Memory B cell (primary cell): ENCODE data around the gene SPINT2.
"Not testable (repeated sequence)": the region's sequence is repeated elsewhere in the genome, so short reads cannot be mapped to it uniquely, and the experiment has no call there.

ENCODE experiments used
- ATAC-seq: fragments of 150-1000 bp; cut with Tn5 transposase; 2 replicates; pipeline ENCODE4 v1.10.0; 2021; ENCODE audit warnings: low read depth, mild to moderate bottlenecking, moderate library complexity
- DNase-seq, 2 donors: peaks; one replicate each; pipeline ENCODE4 v3.0.0; 2022; ENCODE audit warnings: low spot score in 2 of 2
- H3K27ac Mint-ChIP-seq: one replicate; pipeline ENCODE4 v1.8.0; 2022; ENCODE audit warnings: mild to moderate bottlenecking, moderate library complexity, mixed read lengths
- H3K27me3 Mint-ChIP-seq: one replicate; pipeline ENCODE4 v1.8.0; 2022; ENCODE audit warnings: mixed read lengths
- H3K36me3 Mint-ChIP-seq: one replicate; pipeline ENCODE4 v1.8.0; 2022; ENCODE audit warnings: mild to moderate bottlenecking, mixed read lengths
- H3K4me1 Mint-ChIP-seq: one replicate; pipeline ENCODE4 v1.8.0; 2022; ENCODE audit warnings: mixed read lengths
- H3K4me3 Mint-ChIP-seq: one replicate; pipeline ENCODE4 v1.8.0; 2022; ENCODE audit warnings: mild to moderate bottlenecking, moderate library complexity, mixed read lengths
- H3K9me3 Mint-ChIP-seq: one replicate; pipeline ENCODE4 v1.8.0; 2022; ENCODE audit warnings: mixed read lengths

Gene SPINT2

GRCh38 chr19:38250821-38251563 lies 13.4 kb upstream of the SPINT2 start:
- peak overlapping the region; percentile 78 for H3K4me3 Mint-ChIP-seq
- ATAC-seq (no peak), DNase-seq (no peak)
- peaks cover 40% of the 10 kb centered on the region for H3K4me1 Mint-ChIP-seq
- peaks cover 6% of the 10 kb centered on the region for H3K27me3 Mint-ChIP-seq
- H3K36me3 Mint-ChIP-seq = peaks cover 1% of the 10 kb centered on the region
- H3K27ac Mint-ChIP-seq = peak overlapping the region; percentile 64
- H3K9me3 Mint-ChIP-seq = no peaks in the 10 kb centered on the region

- Mint-ChIP-seq H3K27ac (peak overlapping the region; percentile 64), H3K36me3 (peaks cover 1% of the 10 kb centered on the region), H3K4me3 (peak overlapping the region; percentile 78), H3K4me1 (peaks cover 38% of the 10 kb centered on the region), H3K27me3 (peaks cover 6% of the 10 kb centered on the region), H3K9me3 (no peaks in the 10 kb centered on the region)
- ATAC-seq = no peak
- DNase-seq = no peak
Measured at GRCh38 chr19:38251564-38252051, 12.8 kb upstream of the SPINT2 start.

- no peak for DNase-seq
- H3K27me3 Mint-ChIP-seq = peaks cover 6% of the 10 kb centered on the region
- no peak for ATAC-seq
- H3K4me1 Mint-ChIP-seq = peaks cover 40% of the 10 kb centered on the region
- H3K9me3 Mint-ChIP-seq = no peaks in the 10 kb centered on the region
- peak overlapping the region; percentile 57 for H3K4me3 Mint-ChIP-seq
- H3K27ac Mint-ChIP-seq = no peak overlapping the region
- H3K36me3 Mint-ChIP-seq = peaks cover 1% of the 10 kb centered on the region
Measured at GRCh38 chr19:38252385-38252784, 12.0 kb upstream of the SPINT2 start.

- DNase-seq (no peak), ATAC-seq (peak; percentile 39)
- H3K27ac Mint-ChIP-seq = peak overlapping the region; percentile 55
- peak overlapping the region; percentile 67 for H3K4me3 Mint-ChIP-seq
- peaks cover 8% of the 10 kb centered on the region for H3K27me3 Mint-ChIP-seq
- H3K4me1 Mint-ChIP-seq = peaks cover 40% of the 10 kb centered on the region
- H3K9me3 Mint-ChIP-seq = no peaks in the 10 kb centered on the region
- H3K36me3 Mint-ChIP-seq = peaks cover 1% of the 10 kb centered on the region
Measured at GRCh38 chr19:38252941-38253691, 11.3 kb upstream of the SPINT2 start.

GRCh38 chr19:38253788-38254187 lies 10.6 kb upstream of the SPINT2 start:
- peaks cover 40% of the 10 kb centered on the region for H3K4me1 Mint-ChIP-seq
- peaks cover 9% of the 10 kb centered on the region for H3K27me3 Mint-ChIP-seq
- H3K27ac Mint-ChIP-seq = peak overlapping the region; percentile 55
- no peak for DNase-seq
- peak overlapping the region; percentile 67 for H3K4me3 Mint-ChIP-seq
- peaks cover 1% of the 10 kb centered on the region for H3K36me3 Mint-ChIP-seq
- ATAC-seq = no peak
- no peaks in the 10 kb centered on the region for H3K9me3 Mint-ChIP-seq

- peak overlapping the region; percentile 75 for H3K4me3 Mint-ChIP-seq
- no peaks in the 10 kb centered on the region for H3K9me3 Mint-ChIP-seq
- DNase-seq (peak in 1 of 2 donors; percentile 14), ATAC-seq (peak; percentile 33)
- H3K36me3 Mint-ChIP-seq = peaks cover 1% of the 10 kb centered on the region
- peaks cover 40% of the 10 kb centered on the region for H3K4me1 Mint-ChIP-seq
- peaks cover 10% of the 10 kb centered on the region for H3K27me3 Mint-ChIP-seq
- peak overlapping the region; percentile 72 for H3K27ac Mint-ChIP-seq
Measured at GRCh38 chr19:38255383-38256014, 8.9 kb upstream of the SPINT2 start.

- not testable (repeated sequence) for H3K27ac Mint-ChIP-seq
Measured at GRCh38 chr19:38261942-38262341, 2.4 kb upstream of the SPINT2 start.

GRCh38 chr19:38262585-38263268 lies 1.6 kb upstream of the SPINT2 start:
- Mint-ChIP-seq H3K4me1 (peaks cover 31% of the 10 kb centered on the region), H3K36me3 (no peaks in the 10 kb centered on the region), H3K9me3 (no peaks in the 10 kb centered on the region), H3K27ac (no peak overlapping the region), H3K27me3 (peaks cover 4% of the 10 kb centered on the region), H3K4me3 (no peak overlapping the region)
- ATAC-seq (no peak), DNase-seq (no peak)

More at GRCh38 chr19:38261942-38262341, 2.4 kb upstream of the SPINT2 start:
- not testable (repeated sequence) for H3K9me3 Mint-ChIP-seq, H3K36me3 Mint-ChIP-seq, H3K4me3 Mint-ChIP-seq, ATAC-seq, DNase-seq, H3K27me3 Mint-ChIP-seq
- peaks cover 25% of the 10 kb centered on the region for H3K4me1 Mint-ChIP-seq

- peak; percentile 85 for ATAC-seq
- DNase-seq = peak; percentile 86 to 92
- Mint-ChIP-seq H3K9me3 (no peaks in the 10 kb centered on the region), H3K27ac (peak overlapping the region; percentile 93), H3K27me3 (peaks cover 2% of the 10 kb centered on the region), H3K36me3 (no peaks in the 10 kb centered on the region), H3K4me3 (peak overlapping the region; percentile 82), H3K4me1 (peaks cover 35% of the 10 kb centered on the region)
Measured at GRCh38 chr19:38263689-38264485, 486 bp upstream of the SPINT2 start.

GRCh38 chr19:38265213-38265861 lies 964 bp downstream of the SPINT2 start:
- no peak for DNase-seq

GRCh38 chr19:38265921-38266429 lies 1.6 kb downstream of the SPINT2 start:
- Mint-ChIP-seq H3K4me1 (peaks cover 41% of the 10 kb centered on the region), H3K9me3 (no peaks in the 10 kb centered on the region), H3K27ac (peak overlapping the region; percentile 93), H3K4me3 (peak overlapping the region; percentile 82), H3K36me3 (no peaks in the 10 kb centered on the region), H3K27me3 (no peaks in the 10 kb centered on the region)
- ATAC-seq (no peak), DNase-seq (no peak)

More at GRCh38 chr19:38265213-38265861, 964 bp downstream of the SPINT2 start:
- Mint-ChIP-seq H3K4me1 (peaks cover 39% of the 10 kb centered on the region), H3K9me3 (no peaks in the 10 kb centered on the region), H3K27ac (peak overlapping the region; percentile 93), H3K4me3 (peak overlapping the region; percentile 82), H3K36me3 (no peaks in the 10 kb centered on the region), H3K27me3 (no peaks in the 10 kb centered on the region)
- no peak for ATAC-seq

GRCh38 chr19:38266981-38267597 lies 2.7 kb downstream of the SPINT2 start:
- Mint-ChIP-seq H3K4me1 (peaks cover 41% of the 10 kb centered on the region), H3K27me3 (no peaks in the 10 kb centered on the region), H3K4me3 (no peak overlapping the region), H3K9me3 (no peaks in the 10 kb centered on the region), H3K27ac (peak overlapping the region; percentile 15), H3K36me3 (no peaks in the 10 kb centered on the region)
- ATAC-seq (no peak), DNase-seq (no peak)
